NCI-H526 treated with DMSO at 0.1 percent for 48 hours (cell line): ENCODE results near the gene WDR20.

Experiments used
- DNase-seq: peaks from one replicate; lab custom pipeline; 2025; lab: John Stamatoyannopoulos, UW

WDR20 gene

DNA sequence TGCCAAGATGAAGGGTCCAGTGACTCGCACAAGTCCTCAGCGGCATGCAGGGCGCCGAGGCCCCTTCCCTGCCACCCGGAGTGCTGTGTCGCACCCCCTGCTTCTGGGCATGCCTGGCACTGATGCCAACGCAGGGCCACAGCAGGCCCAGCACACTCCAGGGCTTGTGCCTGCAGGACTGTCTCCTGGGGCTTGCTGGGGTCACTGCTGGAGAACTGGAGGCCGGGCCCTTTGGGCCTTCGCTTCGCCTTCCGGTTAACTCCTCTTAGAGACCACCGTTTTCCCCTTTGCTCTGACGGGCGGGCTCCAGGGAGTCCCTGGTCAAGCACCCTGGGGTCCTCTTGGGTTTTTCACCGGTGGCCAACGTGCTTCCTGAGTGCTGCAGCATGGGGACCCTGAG lies 79.6 kb downstream of the WDR20 start:
- DNase-seq, result no peak

DNA sequence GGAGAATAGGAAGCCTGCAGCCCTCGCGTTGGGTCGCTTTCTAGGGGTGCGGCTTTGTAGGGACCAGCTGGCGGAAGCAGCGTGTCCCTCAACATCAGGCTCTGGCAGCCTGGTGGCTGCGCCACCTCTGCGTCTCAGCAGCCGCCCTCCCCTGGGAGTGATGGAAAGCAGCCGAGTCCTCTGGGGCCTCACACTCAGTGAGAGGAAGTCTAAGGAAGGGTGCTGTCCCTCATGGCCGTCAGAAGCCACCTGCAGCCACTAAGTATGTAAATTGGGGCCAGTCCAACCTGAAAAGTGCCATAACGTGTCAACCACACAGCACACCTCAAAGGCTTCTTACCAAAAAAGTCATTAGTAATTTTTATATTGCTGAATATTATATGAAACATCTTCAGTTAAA lies 80.3 kb downstream of the WDR20 start:
- DNase-seq, result peak; percentile 18

DNA sequence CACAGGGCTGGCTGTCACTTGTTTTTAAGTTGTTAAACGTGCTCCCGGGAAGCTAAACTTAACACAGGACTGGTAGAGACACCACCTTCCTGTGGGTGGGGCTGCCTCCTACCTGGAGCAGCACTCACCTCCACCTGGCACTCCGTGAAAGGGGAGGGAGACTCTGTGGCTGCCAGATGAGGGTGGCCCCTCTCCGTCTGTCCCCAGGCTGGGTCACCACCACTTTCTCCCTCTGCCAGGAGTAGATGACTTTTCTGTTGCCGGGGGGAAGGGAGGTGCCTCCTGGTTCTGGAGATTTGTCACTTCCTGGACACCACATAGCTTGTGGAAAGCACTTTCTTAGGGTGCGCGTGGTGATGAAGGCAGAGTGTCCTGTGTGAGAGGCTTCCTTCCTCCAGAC lies 81.3 kb downstream of the WDR20 start:
- DNase-seq, result no peak

DNA sequence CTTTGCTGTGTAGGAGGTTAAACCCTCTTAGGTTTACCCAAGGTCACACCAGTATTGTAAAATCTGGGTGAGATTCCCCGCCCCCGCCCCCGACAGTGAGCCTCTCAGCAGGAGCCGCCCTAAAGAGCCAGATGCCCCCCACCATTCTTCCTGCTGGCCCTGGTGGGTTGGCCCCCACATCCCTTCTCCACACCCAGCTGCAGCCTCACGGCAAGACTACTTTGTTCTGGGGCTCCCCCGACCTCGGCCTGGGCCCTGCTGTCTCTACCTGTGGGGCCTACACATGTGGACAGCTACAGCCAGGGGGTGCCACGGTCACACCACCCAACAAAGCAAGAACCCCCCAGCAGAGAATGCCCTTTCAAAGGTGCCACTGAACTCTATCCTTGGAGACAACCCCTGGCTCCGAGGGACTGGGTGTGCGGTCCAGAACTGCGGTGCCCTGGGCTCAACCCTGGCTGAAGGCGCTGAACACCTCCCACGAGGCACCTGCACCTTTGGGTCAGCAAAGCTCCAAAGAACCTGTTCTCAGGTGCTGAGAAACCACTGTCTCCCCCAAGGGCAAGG lies 82.4 kb downstream of the WDR20 start:
- DNase-seq, result no peak

DNA sequence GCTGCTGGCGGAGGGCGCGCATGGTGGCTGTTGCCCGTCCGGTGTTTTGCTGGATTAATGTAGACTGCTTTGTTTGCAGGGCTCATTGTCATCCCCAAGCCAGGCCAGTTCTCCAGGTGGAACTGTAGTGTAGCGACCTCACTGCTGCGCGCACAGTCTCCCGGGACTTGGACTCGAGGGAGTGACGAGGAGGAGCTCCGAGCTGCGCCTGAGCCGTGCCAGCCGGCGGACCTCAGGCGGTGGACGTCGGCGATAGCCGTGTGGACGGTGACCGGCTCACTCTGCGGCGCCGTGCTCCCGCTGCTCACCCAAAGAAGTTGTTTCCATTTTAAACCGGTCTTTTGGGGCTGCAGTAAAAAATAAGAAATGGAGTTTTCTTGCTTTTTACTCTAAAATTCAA lies 83.1 kb downstream of the WDR20 start:
- no peak for DNase-seq

DNA sequence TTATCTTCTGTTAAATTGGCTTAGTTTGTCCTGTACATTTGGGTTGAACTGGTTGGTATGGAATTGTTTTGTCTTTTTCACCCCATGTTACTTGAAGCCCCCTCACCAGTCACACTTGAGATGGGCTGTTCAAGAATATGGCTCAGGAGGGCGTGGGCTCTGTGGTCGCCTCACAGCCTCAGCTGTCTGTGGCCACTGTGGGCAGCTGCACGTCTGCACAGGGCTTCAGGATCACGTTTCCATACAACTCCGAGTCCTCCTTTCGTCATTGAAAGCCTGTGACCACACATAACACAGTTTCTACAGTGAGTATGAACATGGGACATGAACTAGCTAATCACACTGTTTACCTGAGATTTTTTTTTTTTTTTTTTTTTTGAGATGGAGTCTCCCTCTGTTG lies 84.0 kb downstream of the WDR20 start:
- no peak for DNase-seq

DNA sequence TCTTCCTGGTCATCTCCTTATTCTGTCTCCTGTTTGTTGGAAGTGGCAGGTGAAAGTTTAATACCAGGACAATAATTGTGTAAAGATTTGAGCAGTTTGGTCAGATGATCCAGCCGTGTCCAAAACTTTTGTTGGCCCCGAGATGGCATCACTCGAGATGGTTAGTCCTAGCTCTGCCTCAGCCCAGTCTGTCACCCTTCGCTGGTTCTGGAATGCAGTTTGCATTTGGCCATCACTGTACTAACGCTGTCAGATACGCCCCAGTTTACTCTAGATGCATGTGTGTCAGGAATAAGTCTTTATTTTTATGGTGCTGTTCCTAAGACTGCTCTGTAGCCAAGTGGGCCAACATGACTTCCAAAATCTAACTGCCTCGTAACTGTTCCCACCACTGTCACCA lies 85.7 kb downstream of the WDR20 start:
- DNase-seq, result no peak

DNA sequence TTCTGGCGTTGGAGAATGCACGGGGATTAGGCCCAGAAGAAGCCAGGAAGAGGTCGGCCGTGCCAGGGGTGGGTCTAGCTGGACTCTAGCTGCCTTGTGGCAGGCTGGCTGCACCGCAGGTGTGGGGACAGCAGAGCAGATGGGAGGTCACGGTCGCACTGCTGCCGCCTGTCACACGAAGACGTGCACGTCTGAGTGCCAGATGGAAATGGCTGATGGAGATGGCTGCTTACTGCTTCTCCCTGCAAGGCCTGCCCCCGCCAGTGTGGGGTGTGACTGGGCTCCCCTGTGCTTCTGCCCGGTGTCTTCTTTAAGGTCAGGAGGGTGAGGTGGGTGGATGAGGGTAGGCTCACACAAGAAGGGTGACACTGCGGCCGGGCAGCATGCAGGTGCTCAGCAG lies 86.2 kb downstream of the WDR20 start:
- DNase-seq, result no peak

DNA sequence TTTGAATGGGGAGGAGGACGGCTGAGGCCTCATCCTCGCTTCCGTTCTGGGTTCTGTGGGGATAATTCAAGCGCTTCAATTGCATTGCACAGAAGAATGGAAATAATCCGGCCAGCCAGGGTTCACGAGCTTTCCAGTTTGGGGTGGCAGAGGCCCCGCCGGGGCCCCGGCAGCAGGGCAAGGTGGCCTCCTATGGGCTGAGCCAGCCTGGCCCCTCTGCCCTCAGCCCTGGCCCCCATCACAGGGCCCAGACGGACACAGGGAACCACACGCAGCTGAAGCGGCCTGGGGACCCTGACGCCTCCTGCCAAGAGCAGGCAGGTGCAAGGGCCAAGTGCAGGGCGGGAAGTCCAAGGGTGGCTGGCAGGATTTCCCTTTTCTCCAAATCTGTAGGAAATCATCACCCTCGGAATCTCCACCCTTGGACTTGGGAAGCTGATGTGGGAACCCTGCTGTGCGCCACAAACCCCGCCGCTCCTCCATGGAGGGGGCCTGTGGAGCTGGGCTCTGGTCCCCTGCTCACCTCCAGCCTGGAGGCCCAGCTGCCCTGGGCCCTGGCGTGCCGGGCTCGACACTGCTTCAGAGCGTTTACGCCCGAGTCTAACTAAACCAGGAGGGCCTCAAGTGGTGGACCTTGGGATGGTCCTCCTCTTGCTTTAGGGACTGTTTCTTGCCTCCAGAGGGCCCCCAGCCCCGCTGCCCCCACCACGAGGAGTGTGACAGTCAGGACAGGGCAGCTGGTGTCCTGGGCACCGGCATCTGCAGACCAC lies 86.8 kb downstream of the WDR20 start:
- no peak for DNase-seq

DNA sequence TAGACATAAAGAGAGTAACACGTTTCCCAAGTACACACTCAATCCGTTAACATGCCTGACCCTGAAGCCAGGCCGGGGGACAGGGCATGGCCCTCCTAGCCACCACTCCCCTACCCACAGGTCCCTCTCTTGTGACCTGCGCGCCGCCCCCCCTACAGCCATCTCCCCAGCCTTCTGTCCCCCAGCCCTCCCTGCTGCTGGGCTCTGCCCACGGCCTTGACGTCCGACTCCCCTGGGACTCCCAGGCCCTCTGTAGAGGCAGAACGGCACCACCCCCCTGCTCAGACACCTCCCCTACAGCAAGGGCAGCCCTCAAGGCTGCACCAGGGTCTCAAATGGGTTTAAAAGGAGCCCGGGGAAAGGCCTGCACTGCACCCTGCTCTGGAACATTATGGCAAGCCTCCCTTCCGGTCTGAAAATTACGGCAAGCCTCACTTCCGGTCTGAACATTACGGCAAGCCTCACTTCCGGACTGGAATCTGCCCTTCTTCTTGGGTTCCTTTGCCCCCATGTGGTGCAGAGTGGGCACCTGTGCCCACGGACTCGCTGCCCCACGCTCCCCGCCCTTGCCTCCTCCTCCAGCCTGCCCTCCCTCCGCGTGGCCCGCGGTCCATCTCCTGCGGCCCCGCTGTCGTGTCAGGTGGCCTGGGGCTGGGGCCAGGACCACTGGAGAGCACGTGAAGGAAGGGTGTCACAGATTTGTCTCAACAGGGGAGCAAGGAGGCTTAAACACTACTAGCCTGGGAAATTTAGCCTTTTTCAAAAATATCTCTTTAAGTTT lies 87.7 kb downstream of the WDR20 start:
- DNase-seq, result no peak

DNA sequence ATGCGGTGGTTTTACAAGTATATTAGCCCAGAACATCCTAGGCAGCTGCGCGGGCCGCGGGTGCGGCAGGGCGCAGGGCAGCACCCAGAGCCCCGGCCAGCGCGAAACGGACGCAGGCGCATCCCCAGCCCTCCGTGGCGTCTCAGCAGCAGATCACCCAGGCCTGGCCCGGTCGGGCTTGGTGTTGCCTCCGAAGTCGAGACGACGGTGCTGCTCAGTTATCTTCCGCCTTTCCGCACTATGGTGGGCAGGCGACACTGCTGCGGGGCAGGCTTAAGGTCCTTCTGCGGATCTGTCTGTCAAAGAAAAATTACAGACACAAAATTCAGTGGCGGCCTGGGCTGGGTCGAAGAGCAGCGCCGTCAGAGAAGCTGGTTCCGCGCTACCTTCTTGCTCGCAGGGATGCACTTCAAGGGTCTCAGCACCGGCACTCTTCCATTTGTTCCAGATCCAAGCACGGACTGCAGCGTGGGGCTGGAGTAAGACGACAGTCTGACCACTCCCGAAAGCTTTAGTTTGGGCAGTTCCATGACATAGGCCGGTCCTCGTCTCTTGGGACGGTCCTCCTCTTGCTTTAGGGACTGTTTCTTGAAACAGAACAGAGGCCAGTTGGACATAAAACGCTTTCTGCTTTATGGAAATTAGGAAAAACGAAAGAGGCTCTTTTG lies 89.5 kb downstream of the WDR20 start:
- DNase-seq, result no peak

DNA sequence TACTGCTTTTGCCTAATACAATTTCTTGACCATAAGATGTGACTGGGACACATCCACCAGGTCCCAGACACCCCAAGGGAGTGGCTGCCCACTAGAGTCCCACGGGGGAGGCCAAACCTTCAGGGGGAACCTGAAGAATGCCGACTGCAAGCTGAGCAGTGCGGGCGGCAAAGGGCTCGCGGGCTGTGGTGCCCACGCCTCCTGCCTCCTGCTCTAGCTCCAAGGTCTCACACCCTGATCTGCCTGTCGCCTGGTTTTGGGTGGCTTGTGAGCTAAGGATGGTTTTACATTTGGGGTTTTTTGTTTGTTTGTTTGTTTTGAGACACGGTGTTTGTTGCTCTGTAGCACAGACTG lies 90.0 kb downstream of the WDR20 start:
- no peak for DNase-seq

DNA sequence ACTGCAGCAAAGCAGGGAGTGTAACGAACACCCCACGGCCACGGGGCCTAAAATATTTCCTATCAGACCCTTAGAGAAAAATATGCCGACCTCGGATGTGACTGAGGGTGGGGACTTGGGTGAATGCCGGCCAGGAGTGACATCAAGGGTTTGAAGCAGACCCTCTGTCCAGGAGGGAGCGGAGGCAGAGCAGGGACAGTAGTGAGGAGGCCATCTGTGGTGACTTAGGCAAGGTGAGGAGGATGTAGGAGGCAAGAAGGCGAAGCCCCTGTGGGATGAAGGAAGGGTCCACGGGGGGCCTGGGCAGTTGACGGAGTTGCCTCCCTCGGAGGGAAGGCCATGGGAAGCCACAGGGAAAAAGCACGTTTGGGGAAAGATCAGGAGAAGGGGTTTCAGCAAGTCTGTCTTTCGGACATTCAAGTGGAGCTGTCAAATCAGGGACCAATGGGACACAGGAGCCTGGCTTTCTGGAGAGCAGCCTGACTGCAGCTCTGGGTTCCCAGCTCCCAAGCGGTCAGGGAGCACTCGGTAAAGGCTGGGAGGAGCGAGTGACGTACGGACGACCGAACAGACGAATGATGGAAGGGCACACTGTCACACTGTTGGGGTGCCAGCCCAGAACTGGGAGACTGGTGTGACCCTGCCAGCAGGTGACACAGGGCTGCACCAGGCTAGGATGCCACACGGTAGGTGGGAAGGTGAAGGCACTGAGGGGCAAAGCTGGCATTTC lies 90.9 kb downstream of the WDR20 start:
- no peak for DNase-seq

DNA sequence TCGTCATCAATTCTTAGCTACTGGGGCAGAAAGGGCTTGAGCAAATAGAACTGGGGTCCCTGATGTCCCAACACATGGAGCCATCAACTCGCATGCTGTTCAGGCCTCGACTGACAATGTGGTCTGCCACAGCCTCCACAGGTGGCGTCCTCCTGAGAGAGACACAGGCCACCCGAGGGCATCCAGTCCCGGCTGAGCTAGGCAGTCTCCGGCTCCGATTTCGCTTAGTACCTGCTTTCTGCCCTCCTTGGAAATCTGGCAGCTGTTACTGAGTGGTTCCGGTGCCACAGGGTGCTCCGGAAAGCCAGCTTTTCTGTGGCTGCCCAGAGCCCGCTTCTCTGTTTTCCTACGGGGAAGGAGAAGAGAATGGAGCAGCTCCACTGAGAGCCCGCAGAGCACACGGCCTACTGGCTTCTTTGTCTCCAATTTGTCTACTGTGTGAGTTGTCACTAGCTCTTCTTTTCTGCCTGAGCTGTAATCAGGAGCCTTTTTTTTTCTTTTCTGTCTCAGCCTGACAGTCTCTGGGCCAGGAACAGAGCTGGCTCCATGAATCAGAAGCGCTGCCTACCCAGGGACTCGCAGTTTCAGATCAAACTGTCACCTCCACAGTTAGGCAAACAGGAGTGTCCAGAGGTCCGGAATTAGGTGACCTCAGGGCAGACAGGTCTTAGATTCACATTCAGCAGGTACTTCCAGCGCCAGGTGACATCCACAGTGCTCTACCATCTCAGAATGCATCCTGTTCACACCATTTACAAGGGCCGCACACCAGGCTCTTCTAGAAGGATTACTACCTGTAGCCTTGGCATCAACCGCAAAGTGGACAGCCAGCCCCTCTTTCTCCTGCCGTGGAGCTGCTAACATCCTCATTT lies 92.0 kb downstream of the WDR20 start:
- DNase-seq, result no peak

DNA sequence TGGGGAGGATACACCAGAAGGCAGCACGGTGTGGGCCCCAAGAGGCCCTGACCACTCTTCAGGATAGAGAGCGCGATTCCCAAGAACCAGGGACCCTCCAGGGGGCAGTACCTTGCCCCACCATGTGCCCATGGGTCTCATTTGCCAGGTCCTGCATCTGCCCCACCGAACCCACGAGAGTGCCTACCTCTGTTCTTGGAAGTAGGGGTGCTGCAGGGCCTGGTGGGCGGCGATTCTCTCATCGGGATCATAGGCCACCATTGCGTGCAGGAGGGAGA lies 92.6 kb downstream of the WDR20 start:
- no peak for DNase-seq

DNA sequence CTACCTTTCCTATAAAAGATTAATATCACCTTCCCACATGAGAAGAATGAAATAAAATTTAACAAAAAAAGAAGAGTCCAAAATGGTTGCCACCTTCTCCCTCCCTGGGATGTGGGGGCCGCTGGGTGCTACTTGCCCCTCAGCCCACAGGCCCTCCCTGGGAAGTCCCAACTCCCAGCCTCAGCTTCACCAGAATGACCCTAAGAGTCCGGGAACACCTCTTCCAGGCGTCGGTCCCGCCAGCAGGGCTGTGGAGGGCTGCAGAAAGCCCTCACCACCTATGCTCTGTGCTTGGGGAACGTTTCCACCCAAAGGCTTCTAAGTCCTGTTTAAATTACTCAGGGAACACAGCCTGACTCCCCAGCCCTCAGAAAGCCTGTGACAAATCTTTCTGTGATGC lies 93.4 kb downstream of the WDR20 start:
- DNase-seq, result no peak

DNA sequence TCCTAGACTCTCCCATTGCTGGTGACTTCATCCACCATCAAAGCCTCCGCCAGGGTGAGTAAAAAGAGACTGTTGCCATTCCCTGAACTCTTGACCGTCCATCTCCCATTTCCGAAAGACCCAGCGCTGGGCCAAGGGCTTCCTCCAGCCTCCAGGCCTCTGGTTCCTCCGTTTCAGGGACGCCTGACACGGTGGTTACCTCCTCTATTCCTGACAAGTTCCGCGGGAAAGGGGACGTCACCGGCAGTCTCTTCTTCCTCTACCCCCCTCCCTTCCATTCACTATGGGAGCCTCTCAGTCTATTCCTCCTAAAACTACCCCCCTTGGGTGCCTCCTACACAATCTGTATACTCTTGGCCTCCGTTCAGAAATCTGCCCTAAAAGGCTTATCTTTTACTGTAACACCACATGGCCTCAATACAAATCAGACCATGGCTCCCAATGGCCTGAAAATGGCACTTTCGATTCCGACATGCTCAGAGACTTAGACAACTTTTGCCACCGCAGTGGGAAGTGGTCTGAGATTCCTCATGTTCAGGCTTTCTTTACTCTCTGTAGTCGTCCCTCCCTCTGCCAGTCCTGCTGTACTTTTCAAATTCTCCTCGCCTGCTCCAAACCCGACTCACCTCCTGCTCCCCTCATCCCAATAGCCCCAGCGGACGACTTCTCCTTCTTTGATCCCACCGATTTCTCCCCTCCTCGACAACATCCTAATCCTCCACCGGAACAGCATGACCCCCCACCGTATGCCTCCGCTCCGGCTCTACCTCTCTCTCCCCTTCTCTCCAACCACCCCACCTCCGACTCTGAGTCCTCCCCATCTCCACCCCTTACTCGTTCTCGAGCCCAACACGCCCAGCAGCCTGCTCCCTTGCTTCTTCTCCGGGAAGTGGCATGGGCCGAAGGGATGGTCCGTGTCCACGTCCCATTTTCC lies 94.9 kb downstream of the WDR20 start:
- DNase-seq, result no peak

DNA sequence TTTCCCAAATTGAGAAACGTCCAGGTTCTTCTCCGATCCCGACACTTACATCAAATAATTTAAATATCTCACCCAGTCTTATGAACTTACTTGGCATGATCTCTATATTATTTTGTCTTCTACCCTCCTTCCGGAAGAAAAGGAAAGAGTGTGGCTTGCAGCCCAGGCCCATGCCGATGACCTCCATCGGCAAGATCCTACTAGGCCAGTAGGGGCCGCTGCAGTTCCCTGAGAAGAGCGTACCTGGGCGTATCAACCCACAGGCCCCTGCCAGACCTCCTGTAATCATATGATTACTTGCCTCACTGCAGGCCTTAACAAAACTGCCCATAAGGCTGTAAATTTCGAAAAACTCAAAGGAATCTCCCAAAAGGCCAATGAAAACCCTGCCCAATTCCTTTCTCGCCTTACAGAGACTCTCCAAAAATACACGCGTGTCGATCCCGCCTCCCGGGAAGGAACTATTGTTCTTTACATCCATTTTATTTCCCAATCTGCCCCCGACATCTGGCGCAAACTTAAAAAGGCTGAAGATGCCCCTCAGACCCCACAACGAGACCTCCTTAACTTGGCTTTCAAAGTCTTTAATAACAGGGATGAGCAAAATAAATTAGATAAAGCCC lies 95.7 kb downstream of the WDR20 start:
- DNase-seq, result peak; percentile 67

DNA sequence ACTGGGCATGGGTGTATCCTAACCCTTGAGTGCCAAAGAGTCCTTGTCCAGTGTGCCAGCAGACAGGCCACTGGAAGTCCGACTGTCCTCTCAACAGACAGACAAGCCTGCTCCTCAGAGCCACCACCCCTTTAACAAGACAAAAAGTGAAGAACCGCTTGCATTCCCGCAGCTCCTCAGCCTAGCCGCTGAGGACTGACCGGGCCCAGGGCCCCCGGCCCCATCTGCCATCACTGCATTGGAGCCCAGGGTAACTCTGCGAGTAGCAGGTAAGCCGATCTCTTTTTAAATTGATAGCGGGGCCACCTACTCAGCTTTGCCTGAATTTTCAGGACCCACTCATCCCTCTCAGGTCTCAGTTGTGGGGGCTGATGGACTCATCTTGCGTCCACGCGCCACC lies 96.3 kb downstream of the WDR20 start:
- no peak for DNase-seq

DNA sequence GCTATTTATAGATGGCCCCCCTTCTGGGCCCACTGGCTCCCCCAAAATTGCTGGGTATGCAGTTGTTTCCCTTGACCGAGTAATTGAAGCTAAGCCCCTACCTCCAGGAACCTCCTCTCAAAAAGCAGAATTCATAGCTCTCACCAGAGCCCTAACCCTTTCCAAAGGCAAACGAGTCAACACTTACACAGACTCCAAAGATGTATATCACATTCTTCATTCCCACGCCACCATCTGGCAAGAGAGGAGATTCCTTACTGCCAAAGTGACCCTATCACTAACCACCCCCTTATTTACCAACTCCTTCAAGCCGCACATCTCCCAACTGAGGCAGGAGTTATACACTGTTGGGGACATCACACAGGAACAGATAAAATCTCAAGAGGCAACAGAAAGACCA lies 98.4 kb downstream of the WDR20 start:
- DNase-seq, result no peak
